Measurements from ENCODE around the gene TFAP2B.
A peak's percentile ranks its signal among the peaks of the same experiment; 100 is the strongest.

Gene TFAP2B

GRCh38 chr6:50849796-50850180, 31.1 kb downstream of the TFAP2B start:
- no peak for DNase-seq

GRCh38 chr6:50850223-50851048, 31.8 kb downstream of the TFAP2B start:
- DNase-seq = peak; percentile 41

GRCh38 chr6:50851049-50851845, 32.6 kb downstream of the TFAP2B start:
- no peak for DNase-seq

- DNase-seq = no peak
Observed at GRCh38 chr6:50853939-50854338, 35.3 kb downstream of the TFAP2B start.

GRCh38 chr6:50861692-50862091, 43.0 kb downstream of the TFAP2B start:
- no peak for DNase-seq

- no peak for DNase-seq
Observed at GRCh38 chr6:50862176-50862575, 43.5 kb downstream of the TFAP2B start.

- DNase-seq = no peak
Observed at GRCh38 chr6:50864601-50865000, 45.9 kb downstream of the TFAP2B start.

GRCh38 chr6:50868466-50868865, 49.8 kb downstream of the TFAP2B start:
- no peak for DNase-seq

GRCh38 chr6:50873167-50873566, 54.5 kb downstream of the TFAP2B start:
- DNase-seq = no peak

- DNase-seq = no peak
Observed at GRCh38 chr6:50884364-50884763, 65.7 kb downstream of the TFAP2B start.

GRCh38 chr6:50887112-50887511, 68.4 kb downstream of the TFAP2B start:
- DNase-seq = no peak

- DNase-seq = no peak
Observed at GRCh38 chr6:50889497-50889896, 70.8 kb downstream of the TFAP2B start.

- DNase-seq = no peak
Observed at GRCh38 chr6:50889935-50890334, 71.3 kb downstream of the TFAP2B start.

GRCh38 chr6:50890579-50890978, 71.9 kb downstream of the TFAP2B start:
- no peak for DNase-seq

GRCh38 chr6:50891290-50891689, 72.6 kb downstream of the TFAP2B start:
- no peak for DNase-seq

Data from NCI-H510A (cell line).